Measurements from ENCODE around the gene KCNMB2. TPM values are rescaled to one million over a fixed set of nuclear protein-coding genes. Genes with fewer than 3 reads are reported as not detected.

Gene KCNMB2
- total RNA-seq, 5 donors from 2014 or later (not counting 1 experiment from before 2014, with no cell fraction given): not detected

DNA sequence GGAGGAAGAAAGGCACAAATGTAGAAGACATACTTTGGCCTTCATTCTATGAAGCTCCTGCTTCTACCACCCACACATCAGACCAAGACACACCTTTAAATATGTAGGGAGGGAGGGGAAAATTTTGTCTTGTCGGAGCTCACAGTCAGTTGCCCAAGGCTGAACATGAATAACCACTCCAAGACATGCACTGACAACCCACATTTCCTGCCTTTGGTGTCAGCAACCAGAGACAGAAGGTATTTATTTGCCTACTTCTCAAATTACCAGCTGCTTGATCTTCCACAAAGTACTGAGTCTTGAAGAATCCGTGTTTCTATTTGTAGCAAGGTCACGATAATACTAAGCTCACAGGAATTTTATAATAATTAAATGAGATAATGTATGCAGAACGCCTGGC is 169.7 kb downstream of the KCNMB2 start:
- no peaks in the 10 kb centered on the region for H3K9me3 ChIP-seq
- WGBS (ENCODE audit: insufficient coverage): no CpG with 5 or more reads among the region's 4 CpGs
- ChIA-PET CTCF (no interaction called here), POLR2A (no interaction called here)
- DNase-seq: no peak
- H3K36me3 ChIP-seq (ENCODE audit: control insufficient read depth in 2 of 2, extremely low read depth in 1 of 2, insufficient read depth in 1 of 2, low read length in 1 of 2): no peaks in the 10 kb centered on the region
- Mint-ChIP-seq H3K36me3 (no peaks in the 10 kb centered on the region), H3K4me3 (no peak overlapping the region), H3K4me1 (peaks cover 6 to 12% (median 6%) of the 10 kb centered on the region in 3 donors), H3K9me3 (peaks cover 0 to 1% (median 0%) of the 10 kb centered on the region in 3 donors), H3K27ac (no peak overlapping the region), H3K27me3 (no peaks in the 10 kb centered on the region)
- no peak overlapping the region for H3K27ac ChIP-seq (ENCODE audit: low read length)
- ATAC-seq (replicated peaks in 1 of 4): no peak
- H3K4me3 ChIP-seq (ENCODE audit: control insufficient read depth in 1 of 2, extremely low read depth in 1 of 2, low read length in 1 of 2): no peak overlapping the region
- H3K27me3 ChIP-seq (replicated peaks in 1 of 2; ENCODE audit: control insufficient read depth in 2 of 2, extremely low read depth in 1 of 2, insufficient read depth in 2 of 2, low read length in 1 of 2): no peaks in the 10 kb centered on the region
- no peaks in the 10 kb centered on the region for H3K4me1 ChIP-seq (ENCODE audit: control insufficient read depth in 1 of 2, extremely low read depth in 1 of 2, insufficient read depth in 2 of 2, low read length in 2 of 2)

DNA sequence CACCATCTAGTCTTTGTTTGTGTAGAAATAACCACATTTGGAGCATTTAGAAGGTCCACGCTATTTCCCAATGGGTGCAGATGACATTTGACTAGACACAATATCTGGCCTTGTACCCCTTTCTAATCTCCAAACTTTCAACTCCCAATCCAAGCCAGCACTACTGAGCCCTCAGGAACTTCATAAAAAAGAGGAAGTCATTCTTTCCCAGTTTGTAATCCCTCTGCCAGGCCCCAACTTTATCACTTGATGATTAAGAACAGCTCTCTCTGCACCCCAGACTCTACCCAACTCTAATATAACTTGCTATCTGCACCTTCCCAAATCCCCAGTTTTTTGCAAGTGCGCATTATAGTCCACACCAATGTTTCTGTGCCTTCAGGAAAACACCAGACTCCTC is 170.2 kb downstream of the KCNMB2 start:
- ATAC-seq (replicated peaks in 1 of 4): no peak
- Mint-ChIP-seq H3K27ac (no peak overlapping the region), H3K27me3 (no peaks in the 10 kb centered on the region), H3K4me3 (no peak overlapping the region), H3K4me1 (peaks cover 6 to 12% (median 6%) of the 10 kb centered on the region in 3 donors), H3K36me3 (no peaks in the 10 kb centered on the region), H3K9me3 (peaks cover 0 to 1% (median 0%) of the 10 kb centered on the region in 3 donors)
- no peak overlapping the region for H3K4me3 ChIP-seq (ENCODE audit: control insufficient read depth in 1 of 2, extremely low read depth in 1 of 2, low read length in 1 of 2)
- no peaks in the 10 kb centered on the region for H3K27me3 ChIP-seq (replicated peaks in 1 of 2; ENCODE audit: control insufficient read depth in 2 of 2, extremely low read depth in 1 of 2, insufficient read depth in 2 of 2, low read length in 1 of 2)
- no peaks in the 10 kb centered on the region for H3K4me1 ChIP-seq (ENCODE audit: control insufficient read depth in 1 of 2, extremely low read depth in 1 of 2, insufficient read depth in 2 of 2, low read length in 2 of 2)
- WGBS (ENCODE audit: insufficient coverage): 93% methylated on average over 2 of the region's 2 CpGs
- ChIA-PET POLR2A (no interaction called here), CTCF (no interaction called here)
- H3K27ac ChIP-seq (ENCODE audit: low read length): no peak overlapping the region
- no peaks in the 10 kb centered on the region for H3K9me3 ChIP-seq
- DNase-seq: no peak
- no peaks in the 10 kb centered on the region for H3K36me3 ChIP-seq (ENCODE audit: control insufficient read depth in 2 of 2, extremely low read depth in 1 of 2, insufficient read depth in 1 of 2, low read length in 1 of 2)

DNA sequence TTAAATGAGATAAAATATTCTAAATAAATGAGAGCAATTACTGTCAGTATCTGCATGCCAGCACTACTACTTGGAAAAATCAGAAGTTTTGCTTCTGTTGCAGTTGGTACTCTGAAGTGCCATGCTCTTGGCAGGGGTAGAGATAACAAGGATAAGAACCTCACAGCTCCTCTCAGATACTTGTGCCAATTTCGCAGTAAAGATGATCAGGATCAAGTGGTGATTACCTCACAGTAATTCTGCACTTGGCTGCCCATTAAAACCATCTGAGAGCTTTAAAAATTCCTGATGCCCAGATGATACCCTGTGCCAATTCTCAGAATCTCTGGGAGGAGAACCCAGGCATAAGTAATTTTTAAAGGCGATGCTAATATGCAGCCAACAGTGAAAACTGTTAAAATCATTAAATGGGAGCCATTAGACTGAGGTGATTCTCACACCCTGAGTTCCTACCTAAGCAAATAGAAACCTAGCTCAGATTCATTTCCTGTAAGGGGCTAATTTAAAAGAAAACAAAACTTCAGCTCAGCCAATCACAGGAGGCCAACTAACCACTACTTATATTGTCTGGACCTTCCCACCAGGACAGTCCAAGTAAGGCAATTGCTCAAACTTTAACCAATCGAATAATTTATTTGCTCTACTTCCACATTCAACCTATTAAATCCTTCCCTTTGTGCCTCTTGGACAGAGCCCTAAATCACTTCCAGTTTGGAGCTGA is 171.2 kb downstream of the KCNMB2 start:
- Histone ChIP-seq H3K27me3 (replicated peaks in 1 of 2; ENCODE audit: control insufficient read depth in 2 of 2, extremely low read depth in 1 of 2, insufficient read depth in 2 of 2, low read length in 1 of 2) (no peaks in the 10 kb centered on the region), H3K27ac (ENCODE audit: low read length) (no peak overlapping the region), H3K4me3 (ENCODE audit: control insufficient read depth in 1 of 2, extremely low read depth in 1 of 2, low read length in 1 of 2) (no peak overlapping the region), H3K9me3 (no peaks in the 10 kb centered on the region), H3K36me3 (ENCODE audit: control insufficient read depth in 2 of 2, extremely low read depth in 1 of 2, insufficient read depth in 1 of 2, low read length in 1 of 2) (no peaks in the 10 kb centered on the region), H3K4me1 (ENCODE audit: control insufficient read depth in 1 of 2, extremely low read depth in 1 of 2, insufficient read depth in 2 of 2, low read length in 2 of 2) (no peaks in the 10 kb centered on the region)
- H3K27me3 Mint-ChIP-seq: no peaks in the 10 kb centered on the region
- ATAC-seq (replicated peaks in 1 of 4) (no peak), DNase-seq (no peak)
- no peaks in the 10 kb centered on the region for H3K36me3 Mint-ChIP-seq
- H3K9me3 Mint-ChIP-seq: no peaks in the 10 kb centered on the region
- 81% methylated on average over 3 of the region's 3 CpGs for WGBS (ENCODE audit: insufficient coverage)
- no peak overlapping the region for H3K4me3 Mint-ChIP-seq
- H3K27ac Mint-ChIP-seq: no peak overlapping the region
- peaks cover 6 to 12% (median 6%) of the 10 kb centered on the region in 3 donors for H3K4me1 Mint-ChIP-seq
- POLR2A ChIA-PET: interaction anchor here in 1 of 2 donors (0.7 kb wide), 1 partner anchor 300 kb away, joined by 3 read pairs; no protein-coding TSS in a partner anchor
- CTCF ChIA-PET: no interaction called here

DNA sequence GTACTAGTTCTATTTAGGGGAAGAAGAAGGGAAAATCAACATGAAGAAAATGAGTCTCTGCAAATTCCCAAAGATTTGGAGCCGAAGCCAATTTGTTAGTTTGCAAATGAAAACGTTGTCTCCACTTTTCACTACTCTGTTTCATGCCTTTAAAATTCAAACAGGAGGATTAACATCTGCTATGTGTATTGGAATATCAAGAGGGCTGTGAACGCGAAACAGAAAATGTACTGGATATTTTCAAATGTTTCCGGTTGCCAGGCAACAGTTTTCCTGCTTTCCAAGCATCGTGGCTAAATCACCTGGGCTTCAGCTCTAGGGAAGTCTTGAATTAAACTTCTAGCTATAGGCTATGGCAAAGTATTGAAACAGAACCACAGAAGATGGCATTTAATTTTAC is 172.8 kb downstream of the KCNMB2 start:
- Mint-ChIP-seq H3K9me3 (no peaks in the 10 kb centered on the region), H3K36me3 (no peaks in the 10 kb centered on the region), H3K27ac (no peak overlapping the region), H3K27me3 (no peaks in the 10 kb centered on the region), H3K4me3 (no peak overlapping the region), H3K4me1 (peaks cover 6 to 12% (median 6%) of the 10 kb centered on the region in 3 donors)
- no peaks in the 10 kb centered on the region for H3K36me3 ChIP-seq (ENCODE audit: control insufficient read depth in 2 of 2, extremely low read depth in 1 of 2, insufficient read depth in 1 of 2, low read length in 1 of 2)
- no peak overlapping the region for H3K27ac ChIP-seq (ENCODE audit: low read length)
- no peak overlapping the region for H3K4me3 ChIP-seq (ENCODE audit: control insufficient read depth in 1 of 2, extremely low read depth in 1 of 2, low read length in 1 of 2)
- H3K27me3 ChIP-seq (replicated peaks in 1 of 2; ENCODE audit: control insufficient read depth in 2 of 2, extremely low read depth in 1 of 2, insufficient read depth in 2 of 2, low read length in 1 of 2): no peaks in the 10 kb centered on the region
- no peaks in the 10 kb centered on the region for H3K9me3 ChIP-seq
- DNase-seq (no peak), ATAC-seq (replicated peaks in 1 of 4) (no peak)
- ChIA-PET CTCF (no interaction called here), POLR2A (no interaction called here)
- H3K4me1 ChIP-seq (ENCODE audit: control insufficient read depth in 1 of 2, extremely low read depth in 1 of 2, insufficient read depth in 2 of 2, low read length in 2 of 2): no peaks in the 10 kb centered on the region
- WGBS (ENCODE audit: insufficient coverage): 76% methylated on average over 4 of the region's 6 CpGs

DNA sequence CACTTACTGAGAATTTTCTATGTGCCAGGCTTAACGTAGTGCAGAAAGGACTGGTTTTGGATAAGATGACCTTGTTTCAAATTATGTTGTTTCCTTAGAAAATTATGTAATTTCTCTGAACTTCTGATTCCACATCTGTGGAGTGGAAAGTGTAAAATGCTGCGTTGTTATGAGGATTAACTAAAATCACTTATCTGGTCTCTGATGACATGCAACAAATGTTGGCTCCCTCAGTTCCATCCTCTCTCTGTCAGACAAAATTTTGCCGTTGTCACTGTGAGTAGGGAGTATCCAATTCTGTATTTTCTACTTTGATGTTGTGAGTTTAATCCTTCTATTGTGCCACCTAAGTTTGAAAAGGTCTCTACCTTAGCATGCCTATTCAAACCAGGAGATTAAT is 175.5 kb downstream of the KCNMB2 start:
- CTCF ChIA-PET: no interaction called here
- no CpG with 5 or more reads among the region's 3 CpGs for WGBS (ENCODE audit: insufficient coverage)
- ATAC-seq (replicated peaks in 1 of 4): no peak
- Histone ChIP-seq H3K4me1 (ENCODE audit: control insufficient read depth in 1 of 2, extremely low read depth in 1 of 2, insufficient read depth in 2 of 2, low read length in 2 of 2) (no peaks in the 10 kb centered on the region), H3K9me3 (no peaks in the 10 kb centered on the region), H3K27me3 (replicated peaks in 1 of 2; ENCODE audit: control insufficient read depth in 2 of 2, extremely low read depth in 1 of 2, insufficient read depth in 2 of 2, low read length in 1 of 2) (no peaks in the 10 kb centered on the region), H3K27ac (ENCODE audit: low read length) (no peak overlapping the region), H3K36me3 (ENCODE audit: control insufficient read depth in 2 of 2, extremely low read depth in 1 of 2, insufficient read depth in 1 of 2, low read length in 1 of 2) (no peaks in the 10 kb centered on the region), H3K4me3 (ENCODE audit: control insufficient read depth in 1 of 2, extremely low read depth in 1 of 2, low read length in 1 of 2) (no peak overlapping the region)
- no peaks in the 10 kb centered on the region for H3K9me3 Mint-ChIP-seq
- H3K4me1 Mint-ChIP-seq: peaks cover 4 to 6% (median 5%) of the 10 kb centered on the region in 3 donors
- no peaks in the 10 kb centered on the region for H3K27me3 Mint-ChIP-seq
- no peak overlapping the region for H3K27ac Mint-ChIP-seq
- no peak for DNase-seq
- POLR2A ChIA-PET: no interaction called here
- no peaks in the 10 kb centered on the region for H3K36me3 Mint-ChIP-seq
- H3K4me3 Mint-ChIP-seq: no peak overlapping the region

DNA sequence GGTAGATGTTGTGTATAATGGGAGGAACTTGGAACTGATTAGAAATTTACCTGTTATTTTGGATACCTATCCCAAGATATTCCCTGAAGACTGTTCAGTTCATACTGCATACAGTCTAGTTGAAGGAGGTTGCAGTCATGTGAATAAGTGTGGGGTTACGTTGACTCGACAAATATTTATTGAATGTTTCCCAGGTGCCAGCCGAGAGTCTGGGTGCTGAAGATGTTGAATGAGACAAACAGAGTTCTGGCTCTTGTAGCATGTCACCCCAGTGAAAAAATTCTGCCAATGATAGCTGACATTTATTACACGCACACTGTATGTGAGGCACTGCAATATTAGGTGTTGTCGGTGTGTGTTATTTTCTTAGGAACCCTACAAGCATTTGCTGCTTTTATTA is 176.0 kb downstream of the KCNMB2 start:
- no peak overlapping the region for H3K27ac ChIP-seq (ENCODE audit: low read length)
- ChIA-PET CTCF (no interaction called here), POLR2A (no interaction called here)
- Mint-ChIP-seq H3K4me1 (peaks cover 4 to 6% (median 5%) of the 10 kb centered on the region in 3 donors), H3K36me3 (no peaks in the 10 kb centered on the region), H3K27me3 (no peaks in the 10 kb centered on the region), H3K27ac (no peak overlapping the region), H3K9me3 (no peaks in the 10 kb centered on the region), H3K4me3 (no peak overlapping the region)
- no peaks in the 10 kb centered on the region for H3K36me3 ChIP-seq (ENCODE audit: control insufficient read depth in 2 of 2, extremely low read depth in 1 of 2, insufficient read depth in 1 of 2, low read length in 1 of 2)
- no peaks in the 10 kb centered on the region for H3K4me1 ChIP-seq (ENCODE audit: control insufficient read depth in 1 of 2, extremely low read depth in 1 of 2, insufficient read depth in 2 of 2, low read length in 2 of 2)
- WGBS (ENCODE audit: insufficient coverage): 87% methylated on average over 3 of the region's 5 CpGs
- no peak for DNase-seq
- no peak for ATAC-seq (replicated peaks in 1 of 4)
- H3K27me3 ChIP-seq (replicated peaks in 1 of 2; ENCODE audit: control insufficient read depth in 2 of 2, extremely low read depth in 1 of 2, insufficient read depth in 2 of 2, low read length in 1 of 2): no peaks in the 10 kb centered on the region
- no peaks in the 10 kb centered on the region for H3K9me3 ChIP-seq
- H3K4me3 ChIP-seq (ENCODE audit: control insufficient read depth in 1 of 2, extremely low read depth in 1 of 2, low read length in 1 of 2): no peak overlapping the region
